Ovary (tissue), 9 donors: ENCODE results near the gene ZBTB4. TPM values are rescaled to one million over a fixed set of nuclear protein-coding genes. Genes with fewer than 3 reads are reported as not detected.

ENCODE experiments used
- DNase-seq, 5 donors: peaks; one replicate each; pipeline ENCODE4 v3.0.0-alpha.2; 2019 to 2020
- H3K27ac ChIP-seq, 2 donors: fragments of 200-600 bp; one replicate each; pipeline versions ENCODE4 v1.5.1 to v1.8.0; 2019 to 2022
- H3K27me3 ChIP-seq: fragments of 200-600 bp; one replicate; pipeline ENCODE4 v1.8.0; 2022
- H3K36me3 ChIP-seq: fragments of 200-600 bp; sonication (generic); one replicate; pipeline ENCODE4 v1.5.1; 2019
- H3K4me1 ChIP-seq: one replicate; pipeline ENCODE4 v1.8.1; 2013; ENCODE audit warnings: mild to moderate bottlenecking, moderate library complexity; ENCODE audit not compliant: insufficient read depth
- H3K4me3 ChIP-seq: fragments of 200-600 bp; sonication (generic); one replicate; pipeline ENCODE4 v1.5.1; 2017
- H3K9me3 ChIP-seq, 2 donors: fragments of 200-600 bp in 1 of 2; sonication (generic) in 1 of 2; one replicate each; pipeline versions ENCODE4 v1.5.1 to v1.8.1; 2013 to 2019; ENCODE audit warnings: mild to moderate bottlenecking in 1 of 2, moderate library complexity in 1 of 2
- CTCF ChIP-seq, 3 donors: fragments of 450-650 bp in 2 of 3; fragments of 200-600 bp in 1 of 3; IDR thresholded peaks; one replicate each; pipeline versions ENCODE4 v1.5.1 to v1.8.0; 2016 to 2022; ENCODE audit warnings: antibody characterized with exemption in 3 of 3, mild to moderate bottlenecking in 1 of 3
- EP300 ChIP-seq: sonication (generic); formaldehyde crosslinking; IDR thresholded peaks from one replicate; pipeline ENCODE4 v1.6.1; 2017; ENCODE audit warnings: antibody characterized with exemption
- POLR2A ChIP-seq: fragments of 450-650 bp; IDR thresholded peaks from one replicate; pipeline ENCODE4 v1.6.1; 2017; ENCODE audit warnings: antibody characterized with exemption, mild to moderate bottlenecking, moderate library complexity
- WGBS, 3 donors: extraction: QIAGEN DNeasy Blood & Tissue Kit in 1 of 3; methylation state at CpG; one replicate each; pipeline versions ENCODE4 v1.1.5 to v1.1.7; 2013 to 2017; 5-methylcytosine and 5-hydroxymethylcytosine counted together
- intact Hi-C, 4 donors: fragments of 100-400 bp; cut with DNase I; formaldehyde crosslinking; loops; one replicate each; pipeline versions ENCODE4 v1.11.0 to v1.15.1; 2022 to 2023
- polyA plus RNA-seq, 2 donors: library from polyadenylated mRNA; stranded (reverse); fragments of 200-250 nt in 1 of 2; fragments of 350-450 nt in 1 of 2; fragmentation: Illumina TruSeq in 1 of 2; extraction: RNeasy Lipid Tissue Mini Kit (QIAGEN cat#74804) in 1 of 2; gene quantifications; one replicate each; pipeline ENCODE4 v1.2.3, GENCODE V29; 2013 to 2014
- total RNA-seq, 7 donors: library from RNA; depleted of rRNA in 2 of 7; stranded (reverse); fragments of >200 nt in 2 of 7; fragmentation: NEBNext Ultra II Directional in 3 of 7; extraction: Animal tissue kit (Norgen Biotek cat#: 25700) in 3 of 7; gene quantifications; one replicate each; pipeline versions ENCODE4 v1.1.0 to v1.2.4, GENCODE V29; 2016 to 2023
- donor health status: DM: no; HTN: no; CAD: no; lungs with moderate emphysema.
- donor health status: DM: no; HTN: no; CAD: no.
- donor health status: Bipolar disorder and iron deficiency.
- donor health status: DM: yes; HTN: yes; CAD: no.
- donor health status: DM: no; HTN: no; CAD: no.
- donor health status: DM: yes; HTN: yes; CAD: no.

The ZBTB4 gene
- total and polyA plus RNA-seq, 9 donors = 39.3 to 123 (median 84.5) TPM

GRCh38 chr17:7468804-7469389, 10.5 kb downstream of the ZBTB4 start:
- Histone ChIP-seq H3K4me1 (peaks cover 6% of the 10 kb centered on the region), H3K27me3 (no peaks in the 10 kb centered on the region), H3K27ac (no peak overlapping the region), H3K9me3 (no peaks in the 10 kb centered on the region), H3K4me3 (no peak overlapping the region), H3K36me3 (no peaks in the 10 kb centered on the region)
- TF ChIP-seq CTCF (IDR thresholded peaks at IDR 0.05) (no peak), EP300 (no peak), POLR2A (no peak)
- WGBS, 3 donors = 74 to 81% (median 75%) methylated on average over 12 of the region's 12 CpGs
- DNase-seq = no peak
- intact Hi-C loops = no loop called here

GRCh38 chr17:7468290-7468689, 11.1 kb downstream of the ZBTB4 start:
- intact Hi-C loops = no loop called here
- no peaks in the 10 kb centered on the region for H3K27me3 ChIP-seq
- H3K4me3 ChIP-seq = no peak overlapping the region
- H3K36me3 ChIP-seq = no peaks in the 10 kb centered on the region
- no peak for TF ChIP-seq CTCF (IDR thresholded peaks at IDR 0.05)
- H3K4me1 ChIP-seq = peaks cover 6% of the 10 kb centered on the region
- no peaks in the 10 kb centered on the region for H3K9me3 ChIP-seq
- H3K27ac ChIP-seq = no peak overlapping the region
- DNase-seq = no peak
- WGBS, 3 donors = 94 to 95% (median 95%) methylated on average over 11 of the region's 11 CpGs

- H3K9me3 ChIP-seq = no peaks in the 10 kb centered on the region
- no peak for DNase-seq
- peaks cover 6% of the 10 kb centered on the region for H3K4me1 ChIP-seq
- peak overlapping the region in 1 of 2 donors; percentile 11 for H3K27ac ChIP-seq
- WGBS, 3 donors = 86 to 94% (median 93%) methylated on average over 3 of the region's 3 CpGs
- intact Hi-C loops = no loop called here
- no peaks in the 10 kb centered on the region for H3K36me3 ChIP-seq
- H3K27me3 ChIP-seq = no peaks in the 10 kb centered on the region
- no peak overlapping the region for H3K4me3 ChIP-seq
- no peak for TF ChIP-seq CTCF (IDR thresholded peaks at IDR 0.05)
- TF ChIP-seq EP300 = no peak
- TF ChIP-seq POLR2A = no peak
Observed at GRCh38 chr17:7467498-7467897, 11.9 kb downstream of the ZBTB4 start.

- no peak overlapping the region for H3K4me3 ChIP-seq
- no peaks in the 10 kb centered on the region for H3K9me3 ChIP-seq
- WGBS, 3 donors = 73 to 76% (median 75%) methylated on average over 16 of the region's 16 CpGs
- TF ChIP-seq POLR2A = no peak
- TF ChIP-seq EP300 = no peak
- no peak for TF ChIP-seq CTCF (IDR thresholded peaks at IDR 0.05)
- H3K36me3 ChIP-seq = no peaks in the 10 kb centered on the region
- H3K27ac ChIP-seq = peak overlapping the region in 1 of 2 donors; percentile 11
- intact Hi-C loops = no loop called here
- H3K27me3 ChIP-seq = no peaks in the 10 kb centered on the region
- peak; percentile 74 to 86 (median 83) for DNase-seq
- H3K4me1 ChIP-seq = peaks cover 6% of the 10 kb centered on the region
Observed at GRCh38 chr17:7466639-7467341, 12.6 kb downstream of the ZBTB4 start.
